Esophagus muscularis mucosa (tissue), 3 donors: Measurements from ENCODE around the gene RPS6KC1.

Source experiments
- POLR2A ChIP-seq: fragments of 450-650 bp; IDR thresholded peaks from one replicate; pipeline ENCODE4 v1.6.1; 2017; ENCODE audit warnings: antibody characterized with exemption, moderate library complexity, mild to moderate bottlenecking, low read depth
- POLR2AphosphoS5 ChIP-seq, 2 donors: sonication (generic); formaldehyde crosslinking; IDR thresholded peaks; one replicate each; pipeline ENCODE4 v1.6.1; 2017; ENCODE audit warnings: antibody characterized with exemption in 2 of 2
- TF ChIP-seq, protein P1 (sequence below), 3 experiments: fragments of 200-600 bp in 2 of 3; fragments of 450-650 bp in 1 of 3; sonication (generic) in 2 of 3; IDR thresholded peaks; one replicate each; pipeline ENCODE4 v1.5.1; 2017 to 2019; ENCODE audit warnings: antibody characterized with exemption in 3 of 3, mild to moderate bottlenecking in 2 of 3, moderate library complexity in 1 of 3

DNA sequence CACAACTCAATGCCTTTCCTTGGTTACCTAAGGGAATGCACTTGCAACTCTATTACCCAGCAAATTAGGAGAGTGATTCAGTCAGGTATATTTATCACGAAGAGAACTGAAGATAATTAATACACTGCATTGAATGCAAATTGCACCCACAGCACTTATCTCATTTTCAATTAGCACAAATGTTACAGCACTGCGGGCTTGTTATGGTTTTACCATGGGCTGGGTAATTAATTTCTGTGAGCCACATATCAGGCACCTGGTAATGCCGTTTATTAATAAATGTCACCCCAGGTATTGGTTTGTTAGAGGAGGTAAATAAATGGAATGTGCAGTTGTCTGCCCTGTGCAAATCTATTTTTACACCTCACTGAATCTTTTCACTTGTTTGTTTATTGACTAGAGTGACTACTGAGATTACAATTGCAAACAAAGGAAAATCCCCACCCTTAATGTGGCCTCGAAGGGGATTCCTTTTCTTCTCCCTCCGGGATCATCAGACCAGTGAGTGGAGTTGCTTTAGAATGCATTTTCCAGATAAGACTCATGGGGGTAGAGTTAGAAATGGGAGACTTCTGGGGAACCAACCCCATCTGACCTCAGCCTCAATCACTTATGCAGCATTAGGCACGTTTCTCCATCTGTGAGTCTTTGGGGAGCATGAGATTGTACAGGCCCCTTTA is 269.3 kb downstream of the RPS6KC1 start:
- TF ChIP-seq, protein P1, sequence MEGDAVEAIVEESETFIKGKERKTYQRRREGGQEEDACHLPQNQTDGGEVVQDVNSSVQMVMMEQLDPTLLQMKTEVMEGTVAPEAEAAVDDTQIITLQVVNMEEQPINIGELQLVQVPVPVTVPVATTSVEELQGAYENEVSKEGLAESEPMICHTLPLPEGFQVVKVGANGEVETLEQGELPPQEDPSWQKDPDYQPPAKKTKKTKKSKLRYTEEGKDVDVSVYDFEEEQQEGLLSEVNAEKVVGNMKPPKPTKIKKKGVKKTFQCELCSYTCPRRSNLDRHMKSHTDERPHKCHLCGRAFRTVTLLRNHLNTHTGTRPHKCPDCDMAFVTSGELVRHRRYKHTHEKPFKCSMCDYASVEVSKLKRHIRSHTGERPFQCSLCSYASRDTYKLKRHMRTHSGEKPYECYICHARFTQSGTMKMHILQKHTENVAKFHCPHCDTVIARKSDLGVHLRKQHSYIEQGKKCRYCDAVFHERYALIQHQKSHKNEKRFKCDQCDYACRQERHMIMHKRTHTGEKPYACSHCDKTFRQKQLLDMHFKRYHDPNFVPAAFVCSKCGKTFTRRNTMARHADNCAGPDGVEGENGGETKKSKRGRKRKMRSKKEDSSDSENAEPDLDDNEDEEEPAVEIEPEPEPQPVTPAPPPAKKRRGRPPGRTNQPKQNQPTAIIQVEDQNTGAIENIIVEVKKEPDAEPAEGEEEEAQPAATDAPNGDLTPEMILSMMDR (IDR thresholded peaks at IDR 0.05) = no peak
- TF ChIP-seq POLR2A (no peak), POLR2AphosphoS5 (IDR thresholded peaks at IDR 0.05) (no peak)
